C4-2B (cell line): ENCODE results near the gene SEC14L3.

Experiments used
- H3K27ac ChIP-seq: fragments of 450-650 bp; 2 replicates; pipeline ENCODE4 v1.5.1; 2017
- ZFX ChIP-seq: fragments of 450-650 bp; IDR thresholded peaks from 2 replicates; pipeline ENCODE4 v1.6.1; 2017
- TF ChIP-seq, protein P1 (sequence below): fragments of 450-650 bp; conservative IDR thresholded peaks from 2 replicates; pipeline ENCODE4 v1.5.1; 2017; ENCODE audit warnings: mild to moderate bottlenecking

Gene SEC14L3

DNA sequence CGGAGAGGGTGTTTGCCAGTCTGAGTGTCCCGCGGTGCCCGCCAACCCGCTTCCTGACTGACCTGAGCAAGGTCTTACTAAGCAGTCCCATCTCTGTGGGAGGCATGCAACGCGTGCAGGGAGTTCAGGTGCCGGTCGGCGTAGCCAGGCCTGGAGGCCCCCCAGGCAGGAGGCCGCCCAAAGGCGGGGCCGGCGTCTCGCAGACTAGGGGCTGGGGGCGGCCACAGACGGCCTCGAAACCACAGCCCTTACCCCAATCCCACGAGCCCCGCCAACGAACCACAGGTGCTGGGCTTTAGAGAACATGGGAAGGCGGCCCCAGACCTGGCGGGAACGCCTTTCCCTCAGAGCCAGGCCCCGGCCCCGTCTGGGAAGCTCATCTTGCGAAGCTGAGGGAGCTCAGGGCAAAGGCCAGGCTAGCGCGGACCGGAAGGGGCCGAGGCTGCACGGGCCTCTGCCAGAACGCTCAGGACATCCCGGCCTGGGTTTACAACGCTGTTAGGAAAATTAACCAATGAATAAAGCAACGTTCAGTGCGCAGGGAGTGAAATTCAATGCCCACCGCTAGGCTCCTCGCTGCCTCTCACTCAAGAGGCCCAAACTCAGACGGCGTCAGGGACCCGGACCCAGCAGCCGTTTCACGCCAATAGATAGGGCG lies 48.4 kb downstream of the SEC14L3 start:
- peak overlapping the region; percentile 97 for H3K27ac ChIP-seq
- TF ChIP-seq ZFX, result peak; percentile 90
- TF ChIP-seq, protein P1, sequence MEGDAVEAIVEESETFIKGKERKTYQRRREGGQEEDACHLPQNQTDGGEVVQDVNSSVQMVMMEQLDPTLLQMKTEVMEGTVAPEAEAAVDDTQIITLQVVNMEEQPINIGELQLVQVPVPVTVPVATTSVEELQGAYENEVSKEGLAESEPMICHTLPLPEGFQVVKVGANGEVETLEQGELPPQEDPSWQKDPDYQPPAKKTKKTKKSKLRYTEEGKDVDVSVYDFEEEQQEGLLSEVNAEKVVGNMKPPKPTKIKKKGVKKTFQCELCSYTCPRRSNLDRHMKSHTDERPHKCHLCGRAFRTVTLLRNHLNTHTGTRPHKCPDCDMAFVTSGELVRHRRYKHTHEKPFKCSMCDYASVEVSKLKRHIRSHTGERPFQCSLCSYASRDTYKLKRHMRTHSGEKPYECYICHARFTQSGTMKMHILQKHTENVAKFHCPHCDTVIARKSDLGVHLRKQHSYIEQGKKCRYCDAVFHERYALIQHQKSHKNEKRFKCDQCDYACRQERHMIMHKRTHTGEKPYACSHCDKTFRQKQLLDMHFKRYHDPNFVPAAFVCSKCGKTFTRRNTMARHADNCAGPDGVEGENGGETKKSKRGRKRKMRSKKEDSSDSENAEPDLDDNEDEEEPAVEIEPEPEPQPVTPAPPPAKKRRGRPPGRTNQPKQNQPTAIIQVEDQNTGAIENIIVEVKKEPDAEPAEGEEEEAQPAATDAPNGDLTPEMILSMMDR, result no peak

DNA sequence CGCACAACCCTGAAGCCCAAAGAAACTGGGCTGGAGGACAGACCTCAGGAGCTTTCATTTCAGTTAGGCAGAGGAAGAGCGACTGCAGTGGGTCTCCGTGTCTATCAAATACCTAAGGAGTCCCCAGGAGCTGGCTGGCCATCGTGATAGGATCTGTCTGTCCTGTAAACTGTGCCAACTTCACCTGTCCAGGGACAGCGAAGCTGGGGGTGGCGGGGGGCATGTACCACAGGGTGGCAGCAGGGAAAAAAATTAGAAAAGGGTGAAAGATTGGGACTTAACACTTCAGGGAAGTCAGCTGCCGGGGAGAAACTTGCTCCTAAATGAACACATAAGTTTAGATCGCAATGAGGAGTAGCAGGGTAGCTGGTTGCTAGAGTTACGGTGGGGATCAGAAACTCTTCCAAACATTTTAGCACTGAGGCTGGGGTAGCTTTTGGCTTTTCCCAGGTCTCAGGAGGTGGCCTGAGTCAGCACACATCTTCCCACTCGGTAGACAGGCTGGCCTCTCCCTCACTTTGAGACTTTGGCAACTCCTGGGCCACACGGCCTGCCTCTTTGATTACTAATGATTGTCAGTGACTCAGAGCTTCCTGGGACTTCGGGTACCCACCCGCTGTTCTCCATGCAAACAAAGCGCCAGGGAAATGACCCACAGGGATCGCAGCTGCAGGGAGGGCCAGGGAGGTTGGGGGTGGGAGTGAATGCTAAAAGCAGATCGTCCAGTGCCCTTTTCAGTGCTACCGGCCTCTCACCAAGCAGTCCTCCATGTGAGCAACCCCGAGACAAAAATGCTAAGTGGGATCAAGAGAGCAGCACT lies 49.1 kb downstream of the SEC14L3 start:
- peak overlapping the region; percentile 97 for H3K27ac ChIP-seq
- TF ChIP-seq, protein P1, result no peak
- no peak for TF ChIP-seq ZFX

DNA sequence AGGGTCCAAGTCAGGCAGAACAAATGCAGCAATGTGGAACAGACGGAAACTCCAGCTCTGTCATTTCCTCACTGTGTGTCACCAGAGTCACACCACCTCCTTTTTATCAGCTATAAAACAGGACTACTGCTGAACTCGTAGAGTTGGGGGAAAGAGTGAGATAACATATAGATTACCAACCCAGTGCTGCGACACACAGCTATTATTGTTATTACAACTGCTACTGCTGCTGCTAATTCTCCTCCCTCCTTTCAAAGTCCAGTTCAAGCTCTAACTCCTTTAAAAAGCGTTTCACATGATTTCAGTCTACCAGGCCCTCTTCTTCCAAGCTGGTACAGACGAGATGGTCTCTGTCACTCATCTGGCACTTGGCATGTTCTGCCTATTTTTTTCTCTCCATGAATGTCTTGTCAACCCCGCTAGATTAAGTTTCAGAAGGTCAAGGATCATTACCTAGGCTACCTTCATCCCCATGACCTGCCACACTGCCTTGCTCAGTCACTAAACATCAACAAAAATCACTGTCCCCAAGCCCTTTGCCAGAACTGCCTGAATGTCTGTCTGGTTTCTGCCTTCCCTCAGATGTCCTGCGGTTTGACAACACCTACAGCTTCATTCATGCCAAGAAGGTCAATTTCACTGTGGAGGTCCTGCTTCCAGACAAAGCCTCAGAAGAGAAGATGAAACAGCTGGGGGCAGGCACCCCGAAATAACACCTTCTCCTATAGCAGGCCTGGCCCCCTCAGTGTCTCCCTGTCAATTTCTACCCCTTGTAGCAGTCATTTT lies 49.9 kb downstream of the SEC14L3 start:
- TF ChIP-seq ZFX, result no peak
- TF ChIP-seq, protein P1, result no peak
- H3K27ac ChIP-seq, result peak overlapping the region; percentile 97

DNA sequence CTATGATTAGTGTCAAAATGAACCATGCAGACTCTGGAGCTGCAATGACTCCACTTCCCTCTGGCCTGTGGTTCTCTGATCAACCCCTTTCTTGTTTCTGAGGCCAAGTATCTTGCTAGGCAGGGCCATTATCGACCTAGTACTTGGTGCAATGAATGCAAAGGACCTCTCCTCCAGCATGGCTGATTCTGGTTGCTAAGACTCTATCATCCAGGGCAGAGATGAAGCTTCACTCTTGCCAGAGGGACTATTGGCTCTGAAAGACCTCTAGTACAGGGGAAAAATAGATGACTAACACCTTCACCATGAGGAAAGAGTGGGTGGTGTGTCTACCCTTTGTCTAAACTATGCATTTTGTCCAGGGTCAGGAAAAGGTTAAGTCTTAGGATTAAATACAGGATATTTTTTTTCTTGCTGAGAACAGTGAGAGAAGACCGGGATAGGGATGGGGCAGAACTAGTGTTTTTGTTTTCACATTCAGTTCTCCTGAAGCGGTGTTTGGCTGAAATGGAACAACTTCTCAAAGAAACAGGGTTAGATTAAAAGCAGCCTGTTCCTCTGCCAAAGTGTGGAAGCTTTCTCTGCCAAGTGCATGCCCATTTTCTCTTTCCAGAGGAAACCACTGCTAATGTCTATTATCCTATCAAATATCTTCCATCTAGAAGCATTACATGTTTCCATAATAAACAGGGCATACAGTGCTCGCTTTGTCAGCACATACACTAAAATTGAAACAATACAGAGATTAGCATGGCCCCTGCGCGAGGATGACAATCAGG lies 51.3 kb downstream of the SEC14L3 start:
- TF ChIP-seq, protein P1, result no peak
- TF ChIP-seq ZFX, result no peak
- peak overlapping the region; percentile 56 for H3K27ac ChIP-seq

DNA sequence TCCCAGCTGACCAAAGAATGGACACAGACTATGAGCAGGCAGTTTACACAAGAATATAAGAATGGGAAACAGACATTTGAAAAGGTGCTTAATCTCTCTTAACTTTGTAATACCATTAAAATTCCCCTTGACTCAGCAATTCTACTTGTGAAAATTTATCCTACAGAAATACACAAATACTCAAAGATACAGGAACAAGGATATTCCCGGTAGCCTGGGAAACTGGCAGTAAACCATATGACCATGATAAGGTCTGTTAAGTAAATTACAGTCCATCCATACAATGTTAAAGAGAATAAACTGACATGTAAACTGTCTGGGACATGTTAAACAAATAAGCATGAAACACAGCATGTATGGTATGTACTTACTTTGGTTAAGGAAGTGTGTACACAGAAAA lies 55.0 kb downstream of the SEC14L3 start:
- H3K27ac ChIP-seq, result peak overlapping the region; percentile 81

DNA sequence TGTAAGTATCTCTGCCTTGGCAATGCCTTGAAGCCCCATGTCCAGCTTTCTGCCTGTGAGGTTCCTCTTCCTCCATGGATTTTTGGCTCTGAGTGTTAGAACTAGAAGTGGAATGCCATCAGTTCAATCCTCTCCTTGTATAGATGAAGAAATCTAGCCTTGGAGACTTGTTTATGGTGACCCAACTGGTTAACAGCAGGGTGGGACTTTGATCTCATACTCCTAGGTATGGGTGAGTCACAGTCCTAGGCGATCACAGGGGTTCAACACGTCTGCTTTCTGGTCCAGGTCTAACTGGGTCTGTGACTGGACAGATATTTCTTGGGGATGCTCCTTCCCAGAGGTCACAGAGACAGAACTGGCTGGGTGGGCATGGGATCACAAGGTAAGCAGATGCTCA lies 55.4 kb downstream of the SEC14L3 start:
- H3K27ac ChIP-seq, result peak overlapping the region; percentile 81
- TF ChIP-seq, protein P1, result no peak
- no peak for TF ChIP-seq ZFX

More for the DNA sequence above, 55.0 kb downstream of the SEC14L3 start:
- TF ChIP-seq, protein P1, result no peak
- TF ChIP-seq ZFX, result no peak
